Iris pigment epithelial cell (primary cell): ENCODE data around the gene RGL4.

Experiments
- DNase-seq: peaks from one replicate; pipeline ENCODE4 v3.0.0-alpha.2; 2011; ENCODE audit warnings: low read depth

RGL4 gene

DNA sequence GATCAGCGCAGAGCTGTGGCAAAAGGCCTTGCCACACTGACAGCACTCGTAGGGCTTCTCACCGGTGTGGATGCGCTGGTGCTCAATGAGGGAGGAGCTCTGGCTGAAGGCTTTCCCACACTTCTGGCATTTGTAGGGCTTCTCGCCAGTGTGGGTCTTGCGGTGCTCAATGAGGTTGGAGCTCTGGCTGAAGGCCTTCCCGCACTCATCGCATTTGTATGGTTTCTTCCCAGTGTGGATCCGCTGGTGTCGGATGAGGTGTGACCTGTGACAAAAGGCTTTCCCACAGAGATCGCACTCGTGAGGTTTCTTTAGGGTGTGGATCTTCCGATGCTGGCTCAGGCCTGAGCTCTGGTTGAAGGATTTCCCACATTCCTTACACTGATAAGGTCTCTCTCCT, 53.2 kb downstream of the RGL4 start:
- no peak for DNase-seq

- no peak for DNase-seq
Observed at GRCh38 chr22:23744485-23744884, 53.7 kb downstream of the RGL4 start.

- DNase-seq, result no peak
Observed at GRCh38 chr22:23745791-23746190, 55.0 kb downstream of the RGL4 start.
